Thyroid gland (tissue), 4 donors: Measurements from ENCODE around the gene PDZRN3.

Experiments
- POLR2A ChIP-seq, 2 donors: fragments of 450-650 bp; IDR thresholded peaks; one replicate each; pipeline ENCODE4 v1.6.1; 2017; ENCODE audit warnings: antibody characterized with exemption in 2 of 2, mild to moderate bottlenecking in 2 of 2, moderate library complexity in 1 of 2
- TF ChIP-seq, protein P1 (sequence below), 6 experiments: fragments of 200-600 bp in 3 of 6; fragments of 450-650 bp in 3 of 6; sonication (generic) in 3 of 6; IDR thresholded peaks; one replicate each; pipeline ENCODE4 v1.5.1; 2016 to 2019; ENCODE audit warnings: antibody characterized with exemption in 6 of 6, mild to moderate bottlenecking in 2 of 6, inconsistent platforms in 1 of 6, moderate library complexity in 1 of 6

GRCh38 chr3:73536952-73537351, 87.8 kb downstream of the PDZRN3 start:
- TF ChIP-seq, protein P1, sequence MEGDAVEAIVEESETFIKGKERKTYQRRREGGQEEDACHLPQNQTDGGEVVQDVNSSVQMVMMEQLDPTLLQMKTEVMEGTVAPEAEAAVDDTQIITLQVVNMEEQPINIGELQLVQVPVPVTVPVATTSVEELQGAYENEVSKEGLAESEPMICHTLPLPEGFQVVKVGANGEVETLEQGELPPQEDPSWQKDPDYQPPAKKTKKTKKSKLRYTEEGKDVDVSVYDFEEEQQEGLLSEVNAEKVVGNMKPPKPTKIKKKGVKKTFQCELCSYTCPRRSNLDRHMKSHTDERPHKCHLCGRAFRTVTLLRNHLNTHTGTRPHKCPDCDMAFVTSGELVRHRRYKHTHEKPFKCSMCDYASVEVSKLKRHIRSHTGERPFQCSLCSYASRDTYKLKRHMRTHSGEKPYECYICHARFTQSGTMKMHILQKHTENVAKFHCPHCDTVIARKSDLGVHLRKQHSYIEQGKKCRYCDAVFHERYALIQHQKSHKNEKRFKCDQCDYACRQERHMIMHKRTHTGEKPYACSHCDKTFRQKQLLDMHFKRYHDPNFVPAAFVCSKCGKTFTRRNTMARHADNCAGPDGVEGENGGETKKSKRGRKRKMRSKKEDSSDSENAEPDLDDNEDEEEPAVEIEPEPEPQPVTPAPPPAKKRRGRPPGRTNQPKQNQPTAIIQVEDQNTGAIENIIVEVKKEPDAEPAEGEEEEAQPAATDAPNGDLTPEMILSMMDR (IDR thresholded peaks at IDR 0.05) = no peak
- TF ChIP-seq POLR2A (IDR thresholded peaks at IDR 0.05) = no peak
